PC-9 (cell line): ENCODE results near the gene GABRG2.

ENCODE experiments used
- CTCF ChIP-seq: fragments of 200-600 bp; sonication (generic); conservative IDR thresholded peaks from 2 replicates; pipeline ENCODE4 v1.6.1; 2017; ENCODE audit warnings: mixed run types, antibody characterized with exemption, mild to moderate bottlenecking, moderate library complexity
- EZH2 ChIP-seq: fragments of 200-600 bp; sonication (generic); IDR thresholded peaks from 2 replicates; pipeline ENCODE4 v1.8.0; 2017; ENCODE audit warnings: antibody characterized with exemption, low read depth

DNA sequence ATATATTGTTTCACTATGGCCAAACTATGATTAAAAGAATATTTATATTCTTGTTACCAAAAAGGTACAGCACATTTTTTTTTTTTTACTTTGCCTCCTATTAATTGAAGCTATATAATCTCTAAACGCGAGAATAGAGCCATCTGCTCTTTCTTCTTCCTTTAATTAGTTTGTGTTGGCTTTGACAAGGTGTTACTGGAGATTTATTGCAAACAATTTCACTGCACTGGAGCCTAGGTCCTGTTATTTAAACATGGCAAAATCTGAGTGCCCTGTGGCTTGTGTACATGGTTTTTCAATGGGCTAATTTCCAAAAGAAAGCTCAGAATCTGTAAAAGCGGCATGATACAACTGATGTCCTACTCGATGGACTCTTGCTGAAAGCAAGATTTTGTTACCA is 40.8 kb upstream of the GABRG2 start:
- TF ChIP-seq CTCF (no peak), EZH2 (no peak)
